ENCODE measurements around the gene RIT2. TPM values are rescaled to one million over a fixed set of nuclear protein-coding genes. Genes with fewer than 3 reads are reported as not detected.

The RIT2 gene
- total RNA-seq, 2 donors from 2014 or later: not detected

GRCh38 chr18:43158381-43158780, 42.9 kb upstream of the RIT2 start:
- no peak for TF ChIP-seq CTCF (IDR thresholded peaks at IDR 0.05)
- Histone ChIP-seq H3K36me3 (no peaks in the 10 kb centered on the region), H3K9ac (ENCODE audit: low read depth in 2 of 2, low read length in 2 of 2) (no peak overlapping the region), H3K9me3 (no peaks in the 10 kb centered on the region), H3K4me3 (no peak overlapping the region), H3K27me3 (no peaks in the 10 kb centered on the region), H3K4me1 (no peaks in the 10 kb centered on the region), H3K27ac (no peak overlapping the region)
- intact Hi-C loops (cut with DNase I): no loop called here
- no peak for DNase-seq

GRCh38 chr18:43155842-43156241, 40.4 kb upstream of the RIT2 start:
- H3K9ac ChIP-seq (ENCODE audit: low read depth in 2 of 2, low read length in 2 of 2): no peak overlapping the region
- no peaks in the 10 kb centered on the region for H3K36me3 ChIP-seq
- intact Hi-C loops (cut with DNase I): no loop called here
- DNase-seq: no peak
- H3K27ac ChIP-seq: no peak overlapping the region
- no peaks in the 10 kb centered on the region for H3K27me3 ChIP-seq
- TF ChIP-seq CTCF (IDR thresholded peaks at IDR 0.05): no peak
- no peak overlapping the region for H3K4me3 ChIP-seq
- H3K4me1 ChIP-seq: no peaks in the 10 kb centered on the region
- no peaks in the 10 kb centered on the region for H3K9me3 ChIP-seq

- Histone ChIP-seq H3K9ac (ENCODE audit: low read depth in 2 of 2, low read length in 2 of 2) (no peak overlapping the region), H3K27me3 (no peaks in the 10 kb centered on the region), H3K36me3 (no peaks in the 10 kb centered on the region), H3K4me1 (no peaks in the 10 kb centered on the region), H3K4me3 (no peak overlapping the region), H3K9me3 (no peaks in the 10 kb centered on the region), H3K27ac (no peak overlapping the region)
- DNase-seq: no peak
- intact Hi-C loops (cut with DNase I): no loop called here
- TF ChIP-seq CTCF (IDR thresholded peaks at IDR 0.05): no peak
Measured at GRCh38 chr18:43148231-43148630, 32.7 kb upstream of the RIT2 start.

DNA sequence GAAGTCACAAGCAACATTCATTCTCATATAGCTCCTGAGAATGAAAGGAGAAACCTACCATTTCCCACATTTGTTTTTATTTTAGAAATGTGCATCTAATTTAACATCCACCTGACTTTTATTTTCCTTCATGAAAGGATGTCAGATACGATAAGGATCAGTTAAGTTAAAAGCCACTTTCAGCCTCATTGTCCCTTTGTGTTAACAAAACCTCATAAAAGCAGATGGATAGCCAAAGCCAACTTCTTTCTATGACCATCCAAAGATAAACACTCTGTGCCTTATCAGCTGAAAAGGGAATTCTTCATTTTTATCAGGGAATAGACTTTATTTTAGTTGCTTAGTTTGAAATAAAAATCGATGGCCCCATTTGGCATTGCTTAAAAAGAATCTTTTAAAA, 25.7 kb upstream of the RIT2 start:
- H3K4me3 ChIP-seq: no peak overlapping the region
- no peaks in the 10 kb centered on the region for H3K36me3 ChIP-seq
- intact Hi-C loops (cut with DNase I): no loop called here
- H3K27ac ChIP-seq: no peak overlapping the region
- H3K9me3 ChIP-seq: no peaks in the 10 kb centered on the region
- TF ChIP-seq CTCF (IDR thresholded peaks at IDR 0.05): no peak
- no peak for DNase-seq
- no peaks in the 10 kb centered on the region for H3K27me3 ChIP-seq
- no peaks in the 10 kb centered on the region for H3K4me1 ChIP-seq
- H3K9ac ChIP-seq (ENCODE audit: low read depth in 2 of 2, low read length in 2 of 2): no peak overlapping the region

GRCh38 chr18:43139288-43139946, 23.9 kb upstream of the RIT2 start:
- TF ChIP-seq CTCF (IDR thresholded peaks at IDR 0.05): no peak
- H3K9ac ChIP-seq (ENCODE audit: low read depth in 2 of 2, low read length in 2 of 2): no peak overlapping the region
- no peaks in the 10 kb centered on the region for H3K36me3 ChIP-seq
- no peaks in the 10 kb centered on the region for H3K9me3 ChIP-seq
- H3K4me3 ChIP-seq: no peak overlapping the region
- no peaks in the 10 kb centered on the region for H3K27me3 ChIP-seq
- intact Hi-C loops (cut with DNase I): no loop called here
- DNase-seq: no peak
- no peaks in the 10 kb centered on the region for H3K4me1 ChIP-seq
- H3K27ac ChIP-seq: no peak overlapping the region

Measured in colonic mucosa (tissue), 4 donors.